WTC11 (cell line): ENCODE results near the gene SASH3.

Source experiments
- CTCF ChIP-seq: fragments of 200-600 bp; IDR thresholded peaks from 2 replicates; pipeline ENCODE4 v1.8.0; 2022; ENCODE audit warnings: antibody characterized with exemption
- E2F5 ChIP-seq: sonication (generic); formaldehyde crosslinking; IDR thresholded peaks from 2 replicates; pipeline ENCODE4 v1.8.1; 2022; ENCODE audit warnings: mild to moderate bottlenecking, moderate library complexity, missing genetic modification reagents
- HMGXB4 ChIP-seq: sonication (generic); formaldehyde crosslinking; IDR thresholded peaks from 2 replicates; pipeline ENCODE4 v1.8.1; 2023; ENCODE audit warnings: mild to moderate bottlenecking, moderate library complexity, missing genetic modification reagents
- MAX ChIP-seq: sonication (generic); formaldehyde crosslinking; IDR thresholded peaks from 2 replicates; pipeline ENCODE4 v1.8.0; 2022; ENCODE audit warnings: mild to moderate bottlenecking, missing genetic modification reagents
- MLX ChIP-seq: sonication (generic); formaldehyde crosslinking; IDR thresholded peaks from 2 replicates; pipeline ENCODE4 v1.8.1; 2023; ENCODE audit warnings: mild to moderate bottlenecking, missing genetic modification reagents, moderate library complexity
- NFYB ChIP-seq: sonication (generic); formaldehyde crosslinking; conservative IDR thresholded peaks from 2 replicates; pipeline ENCODE4 v1.8.0; 2022; ENCODE audit warnings: low read depth, missing genetic modification reagents
- TEAD1 ChIP-seq: sonication (generic); formaldehyde crosslinking; IDR thresholded peaks from 2 replicates; pipeline ENCODE4 v1.8.0; 2022; ENCODE audit warnings: mild to moderate bottlenecking, missing genetic modification reagents

GRCh38 chrX:129790808-129791207 is 11.1 kb downstream of the SASH3 start:
- TF ChIP-seq TEAD1 (CRISPR knock-in tag) (no peak), MLX (CRISPR knock-in tag) (no peak), CTCF (no peak), NFYB (no peak), HMGXB4 (CRISPR knock-in tag) (no peak), E2F5 (CRISPR knock-in tag) (no peak), MAX (CRISPR knock-in tag) (no peak)
